NCI-H2227 treated with DMSO at 0.1 percent for 48 hours (cell line): ENCODE results near the gene BTLA.
"Not testable (repeated sequence)": the region's sequence is repeated elsewhere in the genome, so short reads cannot be mapped to it uniquely, and the experiment has no call there.

Source experiments
- DNase-seq: peaks from one replicate; lab custom pipeline; 2025; lab: John Stamatoyannopoulos, UW

Gene BTLA

GRCh38 chr3:112446343-112446742 is 52.9 kb downstream of the BTLA start:
- DNase-seq, result no peak

- no peak for DNase-seq
These were observed 53.4 kb downstream of the BTLA start for GRCh38 chr3:112445839-112446238.

- no peak for DNase-seq
These were observed 61.9 kb downstream of the BTLA start for GRCh38 chr3:112437146-112438022.

DNA sequence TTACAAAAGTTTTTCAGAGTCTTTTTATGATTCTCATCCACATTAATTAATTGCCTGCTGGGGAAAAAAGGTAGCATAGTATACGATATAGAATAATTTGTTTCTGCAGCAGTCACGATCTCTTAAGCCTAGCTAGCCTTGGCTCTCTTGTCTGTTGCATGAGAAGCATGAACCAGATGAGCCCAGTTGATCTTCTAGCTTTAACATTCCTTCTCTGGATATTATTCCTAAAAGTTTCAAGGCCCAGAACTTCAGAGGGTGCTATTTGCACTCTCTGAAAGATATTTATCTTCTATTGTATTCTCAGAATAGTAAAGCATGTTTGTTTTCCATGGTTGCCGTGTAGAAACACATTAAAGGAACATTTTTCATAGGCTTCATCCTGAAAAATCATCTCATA is 69.3 kb downstream of the BTLA start:
- DNase-seq, result no peak

DNA sequence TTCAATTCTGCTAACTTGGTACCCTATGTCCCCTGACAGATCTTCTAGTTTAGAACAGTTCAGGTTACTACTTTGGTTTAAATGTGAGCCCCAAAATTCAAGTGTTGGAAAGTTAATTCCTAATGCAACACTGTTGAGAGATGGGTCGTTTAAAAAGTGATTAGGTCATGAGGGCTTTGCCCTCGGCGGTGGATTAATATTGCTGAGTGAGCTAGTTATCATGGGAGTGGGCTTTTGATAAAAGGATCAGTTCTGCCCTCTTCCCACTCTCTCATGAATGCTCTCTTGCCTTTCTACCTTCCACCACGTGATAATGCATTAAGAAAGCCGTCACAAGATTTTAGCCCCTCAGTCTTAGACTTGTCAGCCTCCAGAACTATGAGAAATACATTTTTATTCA is 72.1 kb downstream of the BTLA start:
- DNase-seq, result no peak

GRCh38 chr3:112425858-112426750 is 73.2 kb downstream of the BTLA start:
- DNase-seq, result no peak

DNA sequence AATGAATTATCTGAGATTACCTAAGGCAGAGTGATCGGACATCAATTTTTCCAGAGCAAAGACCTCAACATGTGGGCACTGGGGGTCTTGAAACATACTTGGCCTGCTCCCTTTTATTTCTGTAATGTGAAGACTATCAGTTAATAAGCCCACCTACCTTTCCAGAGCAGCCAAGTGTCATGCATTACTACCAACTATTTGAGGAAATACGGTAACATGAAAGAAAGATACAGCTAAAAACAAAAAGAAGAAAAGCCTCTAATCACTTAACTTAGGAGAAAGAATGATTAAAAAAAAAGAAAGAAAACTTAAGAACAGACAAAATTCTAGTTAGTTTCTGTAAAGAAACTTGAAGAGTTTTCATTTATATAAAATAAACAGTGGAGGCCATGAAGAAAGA is 73.9 kb downstream of the BTLA start:
- no peak for DNase-seq

GRCh38 chr3:112424394-112424793 is 74.9 kb downstream of the BTLA start:
- DNase-seq, result no peak

GRCh38 chr3:112422921-112423320 is 76.4 kb downstream of the BTLA start:
- DNase-seq, result not testable (repeated sequence)

DNA sequence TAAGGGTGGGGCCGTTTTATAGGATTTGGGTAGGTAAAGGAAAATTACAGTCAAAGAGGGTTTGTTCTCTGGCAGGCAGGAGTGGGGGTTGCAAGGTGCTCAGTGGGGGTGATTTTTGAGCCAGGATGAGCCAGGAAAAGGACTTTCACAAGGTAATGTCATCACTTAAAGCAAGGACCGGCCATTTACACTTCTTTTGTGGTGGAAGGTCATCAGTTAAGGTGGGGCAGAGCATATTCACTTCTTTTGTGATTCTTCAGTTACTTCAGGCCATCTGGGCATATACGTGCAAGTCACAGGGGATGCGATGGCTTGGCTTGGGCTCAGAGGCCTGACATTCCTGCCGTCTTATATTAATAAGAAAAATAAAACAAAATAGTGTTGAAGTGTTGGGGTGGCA is 80.7 kb downstream of the BTLA start:
- DNase-seq, result not testable (repeated sequence)

GRCh38 chr3:112417696-112418318 is 81.5 kb downstream of the BTLA start:
- DNase-seq, result no peak

DNA sequence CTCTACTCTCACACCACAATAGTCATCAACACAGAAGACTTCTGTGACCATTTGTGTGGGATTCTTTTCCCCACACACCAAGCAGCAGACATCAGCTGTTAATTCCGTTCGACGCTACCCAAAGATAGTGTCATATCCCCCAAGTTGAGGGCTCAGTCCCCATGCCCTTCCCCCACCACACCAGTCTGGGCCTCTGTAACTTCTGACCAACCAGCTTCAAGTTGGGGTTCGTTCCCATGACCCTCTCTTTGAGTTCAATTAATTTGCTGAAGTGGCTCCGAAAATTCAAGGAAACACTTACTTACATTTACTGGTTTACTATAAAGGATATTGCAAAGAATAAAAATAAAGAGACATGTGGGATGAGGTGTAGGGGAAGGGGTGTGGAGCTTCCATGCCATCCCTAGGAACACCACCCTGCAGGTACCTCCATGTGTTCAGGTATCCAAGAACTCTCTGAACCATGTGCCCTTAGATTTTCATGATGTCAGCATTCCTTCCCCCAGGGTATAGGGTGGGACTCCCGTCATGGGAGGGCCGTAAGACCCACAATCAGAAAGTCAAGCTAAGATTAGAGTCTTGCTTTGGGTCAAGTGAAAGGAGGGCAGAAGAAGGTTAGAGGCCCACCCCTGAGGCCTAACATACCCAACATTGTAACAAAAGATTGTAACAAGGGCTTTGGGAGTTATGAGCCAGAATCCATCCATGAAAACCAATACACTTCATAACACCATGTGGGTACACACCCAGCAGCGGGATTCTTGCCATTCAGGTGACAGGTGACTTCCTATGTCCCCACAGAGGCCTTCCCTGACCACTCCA is 82.7 kb downstream of the BTLA start:
- no peak for DNase-seq

GRCh38 chr3:112415390-112415789 is 83.9 kb downstream of the BTLA start:
- DNase-seq, result no peak
